ENCODE measurements around the gene LRRIQ1. TPM values are rescaled to one million over a fixed set of nuclear protein-coding genes. Genes with fewer than 3 reads are reported as not detected.

The LRRIQ1 gene
- total RNA-seq, 1 experiment from 2014 or later, result 0.39 TPM

DNA sequence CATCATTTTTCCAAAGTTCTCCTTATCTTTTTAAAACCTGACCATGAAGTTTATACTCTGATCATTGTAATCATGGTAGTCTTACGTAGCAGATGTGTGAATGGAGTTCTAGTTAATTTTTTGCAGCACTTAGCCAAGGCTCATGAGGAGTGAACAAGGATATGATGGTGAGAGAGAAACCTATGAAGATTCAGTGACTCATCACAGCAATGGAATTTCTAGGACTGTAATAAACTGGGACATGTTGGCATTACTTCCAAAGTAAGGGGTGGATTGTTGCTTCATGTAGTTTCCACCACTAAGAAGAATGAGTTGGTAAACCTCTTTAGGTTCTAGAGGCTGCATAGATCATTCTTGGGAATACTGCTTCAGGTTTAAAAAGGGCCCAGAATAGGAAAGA, 102.7 kb downstream of the LRRIQ1 start:
- peaks cover 6 to 7% of the 10 kb centered on the region in 2 experiments for H3K4me1 Mint-ChIP-seq
- Histone ChIP-seq H3K23me2 (ENCODE audit: insufficient read length, low read depth, low read length, poor library complexity, severe bottlenecking) (no peaks in the 10 kb centered on the region), H2BK5ac (ENCODE audit: insufficient read length, low read length) (no peak overlapping the region), H3K18ac (ENCODE audit: insufficient read length, low read depth, low read length) (no peak overlapping the region), H4K8ac (replicated peaks; ENCODE audit: insufficient read length, low read depth, low read length) (no peak overlapping the region), H3K56ac (ENCODE audit: insufficient read length, low read depth, low read length) (no peak overlapping the region), H3K14ac (ENCODE audit: insufficient read depth, low read length) (no peak overlapping the region), H2BK20ac (ENCODE audit: low read depth, low read length, poor library complexity, severe bottlenecking) (no peak overlapping the region), H3K27ac (ENCODE audit: insufficient read length, low read depth, low read length) (no peak overlapping the region), H2BK15ac (ENCODE audit: low read depth, low read length) (no peak overlapping the region), H2BK12ac (ENCODE audit: insufficient read length, low read depth, low read length) (no peak overlapping the region), H4K91ac (ENCODE audit: insufficient read length, low read depth, low read length) (no peak overlapping the region), H3K27me3 (ENCODE audit: insufficient read depth, low read length) (no peaks in the 10 kb centered on the region), H3K4me1 (ENCODE audit: insufficient read depth, low read length) (peaks cover 2% of the 10 kb centered on the region; the same call in 1 of the 2 replicates), H2BK120ac (ENCODE audit: low read depth, low read length, poor library complexity, severe bottlenecking) (no peak overlapping the region), H3K23ac (ENCODE audit: insufficient read length, low read depth, low read length) (no peak overlapping the region), H3K79me2 (ENCODE audit: insufficient read depth, low read length) (peaks cover 2% of the 10 kb centered on the region; the same call in 1 of the 2 replicates), H2AFZ (ENCODE audit: low read length) (no peak overlapping the region), H4K20me1 (ENCODE audit: control insufficient read depth, insufficient read depth, insufficient read length) (no peaks in the 10 kb centered on the region), H3K9me3 (ENCODE audit: control insufficient read depth, low read depth, low read length) (no peaks in the 10 kb centered on the region), H2AK5ac (ENCODE audit: insufficient read length, low read length) (no peak overlapping the region), H4K5ac (ENCODE audit: insufficient read length, low read depth, low read length) (no peak overlapping the region), H3K9ac (ENCODE audit: extremely low read depth, insufficient read length, low read length) (no peak overlapping the region), H3K79me1 (ENCODE audit: insufficient read depth, low read depth, low read length, poor library complexity, severe bottlenecking) (no peaks in the 10 kb centered on the region), H3K4me2 (ENCODE audit: insufficient read depth, insufficient read length, low read length) (no peak overlapping the region), H3T11ph (ENCODE audit: low read length) (no peak overlapping the region), H3K4ac (ENCODE audit: low read depth, low read length) (no peak overlapping the region)
- TF ChIP-seq, protein P1, sequence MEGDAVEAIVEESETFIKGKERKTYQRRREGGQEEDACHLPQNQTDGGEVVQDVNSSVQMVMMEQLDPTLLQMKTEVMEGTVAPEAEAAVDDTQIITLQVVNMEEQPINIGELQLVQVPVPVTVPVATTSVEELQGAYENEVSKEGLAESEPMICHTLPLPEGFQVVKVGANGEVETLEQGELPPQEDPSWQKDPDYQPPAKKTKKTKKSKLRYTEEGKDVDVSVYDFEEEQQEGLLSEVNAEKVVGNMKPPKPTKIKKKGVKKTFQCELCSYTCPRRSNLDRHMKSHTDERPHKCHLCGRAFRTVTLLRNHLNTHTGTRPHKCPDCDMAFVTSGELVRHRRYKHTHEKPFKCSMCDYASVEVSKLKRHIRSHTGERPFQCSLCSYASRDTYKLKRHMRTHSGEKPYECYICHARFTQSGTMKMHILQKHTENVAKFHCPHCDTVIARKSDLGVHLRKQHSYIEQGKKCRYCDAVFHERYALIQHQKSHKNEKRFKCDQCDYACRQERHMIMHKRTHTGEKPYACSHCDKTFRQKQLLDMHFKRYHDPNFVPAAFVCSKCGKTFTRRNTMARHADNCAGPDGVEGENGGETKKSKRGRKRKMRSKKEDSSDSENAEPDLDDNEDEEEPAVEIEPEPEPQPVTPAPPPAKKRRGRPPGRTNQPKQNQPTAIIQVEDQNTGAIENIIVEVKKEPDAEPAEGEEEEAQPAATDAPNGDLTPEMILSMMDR (conservative IDR thresholded peaks at IDR 0.05), result no peak
- H3K9me3 Mint-ChIP-seq, result no peaks in the 10 kb centered on the region
- no peaks in the 10 kb centered on the region for H3K36me3 Mint-ChIP-seq (ENCODE audit: insufficient read depth in 1 of 3, low read depth in 3 of 3)
- no peak overlapping the region for H3K4me3 Mint-ChIP-seq
- WGBS (ENCODE audit: extremely low coverage, insufficient read length, low lambda C conversion rate), result no CpG with 5 or more reads among the region's 1 CpG
- H3K27ac Mint-ChIP-seq, result no peak overlapping the region
- H3K27me3 Mint-ChIP-seq (ENCODE audit: low read depth), result no peaks in the 10 kb centered on the region
- DNase-seq, result no peak
